Astrocyte (in vitro differentiated cells and primary cell): ENCODE data around the gene DYNLT4. TPM values are rescaled to one million over a fixed set of nuclear protein-coding genes. Genes with fewer than 3 reads are reported as not detected.

Source experiments
- DNase-seq: peaks from one replicate; pipeline ENCODE4 v3.0.0-alpha.2; 2010; ENCODE audit warnings: low read depth
- FAIRE-seq: peaks from 2 replicates; lab custom pipeline; 2011; peaks lifted over from hg19 to GRCh38; lab: Jason Lieb, UNC
- H2AFZ ChIP-seq: 2 replicates; pipeline ENCODE4 v1.6.0; 2012; ENCODE audit warnings: low read depth, low read length, inconsistent platforms
- H3K27ac ChIP-seq: 2 replicates; pipeline ENCODE4 v1.5.1; 2011; ENCODE audit warnings: low read depth, low read length, inconsistent platforms
- H3K27me3 ChIP-seq: 2 replicates; pipeline ENCODE4 v1.6.0; 2011; ENCODE audit warnings: low read length, inconsistent platforms; ENCODE audit not compliant: insufficient read depth
- H3K36me3 ChIP-seq: 2 replicates; pipeline ENCODE4 v1.5.1; 2011; ENCODE audit warnings: low read length, inconsistent platforms; ENCODE audit not compliant: insufficient read depth
- H3K4me1 ChIP-seq: 2 replicates; pipeline ENCODE4 v1.5.1; 2011; ENCODE audit warnings: low read length, inconsistent platforms; ENCODE audit not compliant: insufficient read depth
- H3K4me2 ChIP-seq: 2 replicates; pipeline ENCODE4 v1.6.0; 2012; ENCODE audit warnings: low read length, inconsistent platforms
- H3K4me3 ChIP-seq: 2 replicates; pipeline ENCODE4 v1.5.1; 2011; ENCODE audit warnings: low read depth, mild to moderate bottlenecking, low read length, inconsistent platforms; ENCODE audit not compliant: insufficient read depth
- H3K79me2 ChIP-seq: 2 replicates; pipeline ENCODE4 v1.6.0; 2012; ENCODE audit warnings: mild to moderate bottlenecking, low read length, inconsistent platforms; ENCODE audit not compliant: insufficient read depth
- H3K9ac ChIP-seq: 2 replicates; pipeline ENCODE4 v1.6.0; 2012; ENCODE audit warnings: mild to moderate bottlenecking, low read length, inconsistent platforms
- H3K9me3 ChIP-seq: 2 replicates; pipeline ENCODE4 v1.5.1; 2012; ENCODE audit warnings: low read depth, mild to moderate bottlenecking, low read length, inconsistent platforms; ENCODE audit not compliant: insufficient read depth
- H4K20me1 ChIP-seq: 2 replicates; pipeline ENCODE4 v1.6.0; 2012; ENCODE audit warnings: low read length, inconsistent platforms; ENCODE audit not compliant: insufficient read depth
- H3K27ac Mint-ChIP-seq: one replicate; pipeline ENCODE4 v1.8.0; 2021; ENCODE audit warnings: mild to moderate bottlenecking, mixed read lengths; ENCODE audit not compliant: unreplicated experiment
- H3K27me3 Mint-ChIP-seq: one replicate; pipeline ENCODE4 v1.8.0; 2021; ENCODE audit warnings: low read depth, mixed read lengths; ENCODE audit not compliant: unreplicated experiment
- H3K36me3 Mint-ChIP-seq: one replicate; pipeline ENCODE4 v1.8.0; 2021; ENCODE audit warnings: low read depth, mixed read lengths; ENCODE audit not compliant: unreplicated experiment
- H3K4me1 Mint-ChIP-seq: one replicate; pipeline ENCODE4 v1.8.0; 2021; ENCODE audit warnings: low read depth, mixed read lengths; ENCODE audit not compliant: unreplicated experiment
- H3K4me3 Mint-ChIP-seq: one replicate; pipeline ENCODE4 v1.8.0; 2021; ENCODE audit warnings: mild to moderate bottlenecking, moderate library complexity, mixed read lengths; ENCODE audit not compliant: unreplicated experiment
- H3K9me3 Mint-ChIP-seq: one replicate; pipeline ENCODE4 v1.8.0; 2021; ENCODE audit warnings: mild to moderate bottlenecking, mixed read lengths; ENCODE audit not compliant: unreplicated experiment
- CTCF ChIP-seq: IDR thresholded peaks from 2 replicates; pipeline ENCODE4 v1.5.1; 2011; ENCODE audit warnings: low read depth, mild to moderate bottlenecking, inconsistent platforms, low read length, moderate library complexity; ENCODE audit not compliant: insufficient read depth
- EZH2 ChIP-seq: IDR thresholded peaks from 2 replicates; pipeline ENCODE4 v1.6.1; 2012; ENCODE audit warnings: mild to moderate bottlenecking, low read length, inconsistent platforms; ENCODE audit not compliant: insufficient read depth
- total RNA-seq: library from RNA; stranded (reverse); gene quantifications from 2 replicates; pipeline ENCODE4 v1.2.1, GENCODE V29; 2021

Gene DYNLT4
- total RNA-seq, 1 donor from 2014 or later, result 0.50 TPM

DNA sequence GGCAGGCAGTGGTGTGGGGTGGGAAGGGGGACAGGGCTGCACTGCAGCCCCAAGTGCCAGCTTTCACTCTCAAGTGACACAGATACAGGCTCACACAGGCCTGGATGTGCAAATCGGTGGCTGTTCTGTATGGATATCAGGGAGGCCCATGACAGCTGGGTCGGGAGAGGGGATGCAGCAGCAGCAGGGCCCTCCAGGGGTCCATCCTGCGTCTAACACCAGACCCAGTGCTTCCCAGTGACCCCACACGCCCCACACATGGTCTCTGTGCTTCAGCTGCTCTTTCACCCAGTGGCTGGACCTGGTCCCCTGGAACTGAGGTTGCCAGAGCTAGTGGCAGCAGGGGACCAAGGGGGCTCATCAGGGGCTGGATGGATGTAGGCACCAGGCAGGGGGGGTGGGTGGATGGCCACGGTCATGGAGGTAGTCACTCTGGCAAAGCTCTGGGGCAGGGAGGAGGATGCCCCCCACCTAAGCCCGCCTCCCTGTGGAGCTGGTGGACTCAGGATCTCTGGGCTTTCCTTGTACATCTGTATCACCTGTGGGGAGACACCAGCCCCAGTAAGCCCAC lies 15.1 kb upstream of the DYNLT4 start:
- no peak overlapping the region for H3K27ac Mint-ChIP-seq
- Histone ChIP-seq H4K20me1 (no peaks in the 10 kb centered on the region), H3K27ac (no peak overlapping the region), H3K27me3 (no peaks in the 10 kb centered on the region), H3K4me3 (no peak overlapping the region), H3K4me2 (no peak overlapping the region), H3K4me1 (peaks cover 11% of the 10 kb centered on the region), H3K36me3 (no peaks in the 10 kb centered on the region), H3K79me2 (no peaks in the 10 kb centered on the region), H3K9me3 (no peaks in the 10 kb centered on the region), H3K9ac (no peak overlapping the region), H2AFZ (no peak overlapping the region)
- peaks cover 2% of the 10 kb centered on the region for H3K36me3 Mint-ChIP-seq
- TF ChIP-seq EZH2, result no peak
- no peak for TF ChIP-seq CTCF
- H3K9me3 Mint-ChIP-seq, result peaks cover 5% of the 10 kb centered on the region
- FAIRE-seq, result no peak
- peaks cover 2% of the 10 kb centered on the region for H3K27me3 Mint-ChIP-seq
- no peak overlapping the region for H3K4me3 Mint-ChIP-seq
- DNase-seq, result no peak
- peaks cover 8% of the 10 kb centered on the region for H3K4me1 Mint-ChIP-seq

- Mint-ChIP-seq H3K36me3 (peaks cover 2% of the 10 kb centered on the region), H3K4me1 (peaks cover 8% of the 10 kb centered on the region), H3K27me3 (peaks cover 2% of the 10 kb centered on the region), H3K4me3 (no peak overlapping the region), H3K9me3 (peaks cover 4% of the 10 kb centered on the region), H3K27ac (no peak overlapping the region)
- no peak overlapping the region for H2AFZ ChIP-seq
- no peak overlapping the region for H3K27ac ChIP-seq
- no peaks in the 10 kb centered on the region for H4K20me1 ChIP-seq
- H3K4me2 ChIP-seq, result no peak overlapping the region
- DNase-seq (no peak), FAIRE-seq (no peak)
- no peak overlapping the region for H3K4me3 ChIP-seq
- H3K4me1 ChIP-seq, result peaks cover 11% of the 10 kb centered on the region
- TF ChIP-seq EZH2 (no peak), CTCF (no peak)
- peaks cover 3% of the 10 kb centered on the region for H3K36me3 ChIP-seq
- H3K9ac ChIP-seq, result no peak overlapping the region
- no peaks in the 10 kb centered on the region for H3K27me3 ChIP-seq
- no peaks in the 10 kb centered on the region for H3K79me2 ChIP-seq
- H3K9me3 ChIP-seq, result no peaks in the 10 kb centered on the region
These were observed 14.1 kb upstream of the DYNLT4 start for GRCh38 chr1:44821240-44821715.
